HUDEP-2 (cell line): Measurements from ENCODE around the gene SSNA1.

ENCODE experiments used
- DNase-seq, 76 experiments: peaks; one replicate each; lab custom pipeline; 2025; ENCODE audit not compliant: unreplicated experiment in 76 of 76; lab: John Stamatoyannopoulos, UW

The SSNA1 gene

GRCh38 chr9:137228506-137228967 is 40.1 kb downstream of the SSNA1 start:
- DNase-seq = no peak

- no peak for DNase-seq
Observed at GRCh38 chr9:137228968-137229896, 40.8 kb downstream of the SSNA1 start.

GRCh38 chr9:137229903-137230704 is 41.6 kb downstream of the SSNA1 start:
- DNase-seq = no peak

DNA sequence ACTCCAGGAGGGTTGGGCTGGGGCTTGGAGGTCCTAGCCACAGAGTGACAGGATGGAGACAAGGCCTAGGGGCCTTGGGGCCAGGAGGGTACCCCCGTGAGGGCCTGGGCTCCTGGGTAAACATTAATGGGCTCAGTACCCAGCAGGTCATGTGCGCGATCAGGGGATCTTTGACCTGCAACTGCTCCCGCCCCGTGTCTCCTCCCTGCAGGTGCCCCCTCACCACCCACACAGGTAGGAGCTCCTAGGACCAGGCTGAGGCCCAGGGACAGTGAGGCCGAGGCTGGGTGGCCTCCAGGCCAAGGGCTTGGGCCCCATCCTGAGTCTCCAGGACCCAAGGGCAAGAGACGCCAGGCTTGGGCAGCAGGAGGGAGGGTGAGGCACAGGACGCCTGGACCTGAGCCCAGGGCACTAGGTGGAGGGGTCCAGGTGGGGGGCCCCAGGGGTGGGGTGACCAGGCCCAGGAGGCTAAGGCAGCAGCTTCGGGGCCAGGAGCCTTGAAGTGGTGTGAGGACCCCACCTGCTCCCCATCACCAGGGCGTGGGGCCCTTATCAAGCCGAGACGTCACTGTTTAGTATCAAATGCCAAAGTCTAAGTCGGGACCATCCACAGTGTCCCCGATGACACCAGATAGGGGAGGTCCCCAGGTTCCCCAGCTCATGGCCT is 42.4 kb downstream of the SSNA1 start, which contains the start of gene SLC34A3:
TSS of gene SLC34A3 (plus strand) at position 197 of the 667 bp plus-strand sequence. CDS start 802 bp downstream, outside the sequence.
- no peak for DNase-seq

DNA sequence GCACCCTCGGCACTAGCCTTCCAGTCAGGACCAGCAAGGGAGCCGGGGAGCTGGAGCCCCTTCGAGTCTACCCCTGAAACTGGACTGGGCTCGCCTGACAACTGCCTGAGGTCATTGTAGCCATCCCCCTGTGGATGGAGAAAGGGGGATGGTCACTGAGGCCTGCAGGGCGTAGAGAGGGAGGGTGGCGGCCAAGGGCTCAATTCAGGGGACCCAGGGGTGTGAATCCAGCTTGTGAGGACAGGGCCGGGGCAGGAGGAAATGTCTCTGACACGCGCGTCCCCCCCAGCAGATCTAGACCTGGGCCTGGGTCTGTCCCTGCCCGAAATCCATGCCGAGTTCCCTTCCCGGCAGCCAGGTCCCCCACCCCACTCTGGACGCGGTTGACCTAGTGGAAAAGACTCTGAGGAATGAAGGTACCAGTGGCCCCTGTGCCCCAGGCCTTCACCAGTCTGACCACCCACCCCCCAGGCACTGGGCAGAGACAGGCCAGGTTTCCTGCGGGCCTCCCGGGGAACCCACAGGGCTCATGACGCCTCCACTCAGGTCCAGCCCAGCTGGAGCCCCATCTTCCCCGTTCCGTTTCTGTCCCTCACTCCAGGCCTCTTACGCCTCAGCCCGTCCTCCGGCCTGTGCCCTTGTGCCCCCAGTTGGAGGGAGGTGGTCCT is 43.0 kb downstream of the SSNA1 start:
- no peak for DNase-seq

DNA sequence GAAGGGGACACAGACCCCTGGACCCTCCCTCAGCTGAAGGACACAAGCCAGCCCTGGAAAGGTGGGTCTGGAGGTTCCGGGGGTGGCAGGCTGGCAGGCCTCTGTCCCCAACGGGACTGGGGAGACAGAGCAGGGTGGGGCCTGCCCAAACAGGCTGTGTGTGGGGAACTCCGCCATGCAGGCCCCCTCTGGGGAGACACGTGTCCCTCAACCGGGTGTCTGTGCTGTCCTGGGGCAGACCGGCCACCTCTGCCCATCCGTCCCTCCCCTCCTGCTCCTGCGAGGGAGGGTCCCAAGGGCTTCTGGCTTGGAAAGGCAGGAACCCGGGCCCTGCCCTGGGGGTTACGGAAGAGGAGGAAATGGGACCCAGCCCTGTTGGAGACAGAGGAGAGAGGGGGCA is 43.6 kb downstream of the SSNA1 start:
- DNase-seq = no peak

DNA sequence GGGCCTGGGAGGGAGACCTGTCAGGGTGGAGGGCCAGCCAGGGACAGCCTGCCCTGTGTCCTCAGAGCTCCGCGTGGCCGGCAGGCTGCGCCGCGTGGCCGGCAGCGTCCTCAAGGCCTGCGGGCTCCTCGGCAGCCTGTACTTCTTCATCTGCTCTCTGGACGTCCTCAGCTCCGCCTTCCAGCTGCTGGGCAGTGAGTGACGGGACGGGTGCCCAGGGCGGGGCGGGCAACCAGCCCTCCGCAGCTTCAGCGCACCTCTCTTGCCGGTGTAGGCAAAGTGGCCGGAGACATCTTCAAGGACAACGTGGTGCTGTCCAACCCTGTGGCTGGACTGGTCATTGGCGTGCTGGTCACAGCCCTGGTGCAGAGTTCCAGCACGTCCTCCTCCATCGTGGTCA is 44.0 kb downstream of the SSNA1 start:
- DNase-seq = no peak

GRCh38 chr9:137233143-137233980 is 44.9 kb downstream of the SSNA1 start:
- no peak for DNase-seq

DNA sequence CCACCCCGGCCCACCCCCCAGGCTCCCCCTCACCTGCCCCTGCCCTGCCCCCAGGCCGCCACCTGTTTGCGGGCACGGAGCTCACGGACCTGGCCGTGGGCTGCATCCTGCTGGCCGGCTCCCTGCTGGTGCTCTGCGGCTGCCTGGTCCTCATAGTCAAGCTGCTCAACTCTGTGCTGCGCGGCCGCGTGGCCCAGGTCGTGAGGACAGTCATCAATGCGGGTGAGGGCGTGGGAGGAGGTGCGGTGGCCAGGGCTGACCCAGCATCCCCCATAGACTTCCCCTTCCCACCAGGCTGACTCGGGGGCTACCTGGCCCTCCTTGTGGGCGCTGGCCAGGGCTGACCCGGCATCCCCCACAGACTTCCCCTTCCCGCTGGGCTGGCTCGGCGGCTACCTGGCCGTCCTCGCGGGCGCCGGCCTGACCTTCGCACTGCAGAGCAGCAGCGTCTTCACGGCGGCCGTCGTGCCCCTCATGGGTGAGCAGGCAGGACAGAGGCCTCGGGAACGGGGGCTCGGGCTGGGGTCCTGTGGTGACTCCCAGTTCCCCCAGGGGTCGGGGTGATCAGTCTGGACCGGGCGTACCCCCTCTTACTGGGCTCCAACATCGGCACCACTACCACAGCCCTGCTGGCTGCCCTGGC is 45.7 kb downstream of the SSNA1 start:
- no peak for DNase-seq

DNA sequence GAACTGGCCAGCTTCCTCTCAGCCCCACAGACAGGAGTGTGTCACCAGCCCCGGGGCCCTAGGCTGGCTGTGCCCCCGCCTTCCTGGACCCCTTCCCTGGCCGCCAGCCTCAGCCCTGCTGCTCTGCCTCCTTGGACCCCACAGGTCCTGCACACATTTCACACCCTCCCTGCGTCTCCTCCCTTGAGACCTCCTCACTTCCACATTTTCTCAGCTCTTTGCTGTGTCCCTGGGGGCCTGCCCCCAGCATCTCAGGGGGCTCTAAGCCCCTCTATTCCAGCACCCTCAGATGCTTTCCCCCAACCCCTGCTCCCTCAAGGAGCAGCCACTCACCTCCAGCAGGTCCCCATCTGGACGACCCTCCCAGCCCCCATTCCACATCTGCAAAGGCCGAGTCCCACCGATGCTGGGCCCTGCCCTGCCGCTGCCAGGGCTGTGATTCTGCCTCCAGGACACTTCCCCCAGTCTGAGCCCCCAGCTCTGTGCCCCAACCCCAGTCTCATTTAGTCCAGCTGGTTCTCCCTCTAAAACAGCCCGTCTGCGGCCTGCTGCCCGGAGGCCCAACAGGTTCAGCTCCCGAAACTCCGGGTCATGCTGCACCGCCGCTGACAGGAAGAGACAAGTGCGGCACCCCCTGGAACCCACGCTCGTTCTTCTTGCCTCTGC is 46.4 kb downstream of the SSNA1 start:
- DNase-seq = no peak

GRCh38 chr9:137235424-137236237 is 47.2 kb downstream of the SSNA1 start:
- no peak for DNase-seq

DNA sequence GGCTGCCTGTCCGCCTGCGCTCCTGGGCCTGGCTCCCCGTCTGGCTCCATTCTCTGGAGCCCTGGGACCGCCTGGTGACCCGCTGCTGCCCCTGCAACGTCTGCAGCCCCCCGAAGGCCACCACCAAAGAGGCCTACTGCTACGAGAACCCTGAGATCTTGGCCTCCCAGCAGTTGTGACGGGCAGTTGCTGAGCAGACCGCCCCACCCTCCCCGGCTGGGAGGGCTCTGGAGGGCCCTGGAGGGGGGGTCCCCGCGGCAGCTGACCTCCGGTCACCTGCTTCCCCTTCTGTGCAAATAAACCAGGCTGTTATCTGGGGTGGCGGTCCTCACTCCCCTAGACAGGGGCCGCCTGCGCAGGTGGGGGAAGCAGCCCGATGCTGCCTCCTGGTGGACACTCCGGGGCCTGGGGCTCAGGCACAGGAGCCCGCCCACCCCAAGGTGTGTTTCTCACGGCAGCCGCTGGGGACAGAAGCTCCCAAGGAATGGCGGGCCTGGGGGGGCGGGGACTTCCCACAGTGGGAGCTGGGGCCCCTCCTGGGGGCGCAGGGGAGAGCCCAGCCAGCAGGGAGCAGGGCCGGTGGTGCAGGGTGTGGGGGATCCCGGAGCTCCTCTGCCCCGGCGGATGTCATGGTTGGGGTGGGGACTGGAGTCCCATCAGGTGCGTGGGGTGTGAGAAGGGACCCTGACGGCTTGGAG is 47.9 kb downstream of the SSNA1 start:
- DNase-seq = peak in 69 of 76 experiments; percentile 28 to 88 (median 77)

GRCh38 chr9:137236936-137237421 is 48.5 kb downstream of the SSNA1 start:
- DNase-seq = no peak

- peak in 12 of 76 experiments; percentile 16 to 51 (median 26) for DNase-seq
Observed at GRCh38 chr9:137237759-137238726, 49.6 kb downstream of the SSNA1 start.

- DNase-seq = peak in 3 of 76 experiments; percentile 19 to 41 (median 23)
Observed at GRCh38 chr9:137239541-137240200, 51.2 kb downstream of the SSNA1 start.
